ENCODE measurements around the gene RNF112.

RNF112 gene

DNA sequence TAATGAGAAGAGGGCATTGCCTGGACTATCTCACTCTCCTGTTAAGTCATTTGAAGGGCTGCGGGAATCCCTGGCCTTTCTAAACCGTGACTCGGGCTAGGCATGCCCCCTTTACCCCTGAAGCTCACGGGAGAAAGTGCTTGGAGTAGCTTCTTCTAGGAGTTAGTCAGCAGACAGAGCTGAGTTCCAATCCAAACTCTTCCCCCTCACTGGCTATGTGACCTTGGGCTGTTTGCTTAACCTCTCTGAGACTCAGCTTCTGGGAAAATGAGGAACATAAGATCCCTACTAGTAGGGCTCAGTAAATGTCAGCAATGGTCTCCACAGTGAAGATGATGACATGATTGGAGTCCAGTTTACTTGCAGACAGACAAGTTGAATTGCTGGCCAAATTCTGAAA is 42.8 kb upstream of the RNF112 start:
- Histone ChIP-seq H3K27ac (no peak overlapping the region), H3K4me3 (ENCODE audit: low read depth, low read length) (no peak overlapping the region), H3K27me3 (replicated peaks) (no peaks in the 10 kb centered on the region), H3K36me3 (replicated peaks) (no peaks in the 10 kb centered on the region)
- no peak for DNase-seq
- TF ChIP-seq, protein P1, sequence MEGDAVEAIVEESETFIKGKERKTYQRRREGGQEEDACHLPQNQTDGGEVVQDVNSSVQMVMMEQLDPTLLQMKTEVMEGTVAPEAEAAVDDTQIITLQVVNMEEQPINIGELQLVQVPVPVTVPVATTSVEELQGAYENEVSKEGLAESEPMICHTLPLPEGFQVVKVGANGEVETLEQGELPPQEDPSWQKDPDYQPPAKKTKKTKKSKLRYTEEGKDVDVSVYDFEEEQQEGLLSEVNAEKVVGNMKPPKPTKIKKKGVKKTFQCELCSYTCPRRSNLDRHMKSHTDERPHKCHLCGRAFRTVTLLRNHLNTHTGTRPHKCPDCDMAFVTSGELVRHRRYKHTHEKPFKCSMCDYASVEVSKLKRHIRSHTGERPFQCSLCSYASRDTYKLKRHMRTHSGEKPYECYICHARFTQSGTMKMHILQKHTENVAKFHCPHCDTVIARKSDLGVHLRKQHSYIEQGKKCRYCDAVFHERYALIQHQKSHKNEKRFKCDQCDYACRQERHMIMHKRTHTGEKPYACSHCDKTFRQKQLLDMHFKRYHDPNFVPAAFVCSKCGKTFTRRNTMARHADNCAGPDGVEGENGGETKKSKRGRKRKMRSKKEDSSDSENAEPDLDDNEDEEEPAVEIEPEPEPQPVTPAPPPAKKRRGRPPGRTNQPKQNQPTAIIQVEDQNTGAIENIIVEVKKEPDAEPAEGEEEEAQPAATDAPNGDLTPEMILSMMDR (IDR thresholded peaks at IDR 0.05; ENCODE audit: low read depth, low read length, missing control alignments), result no peak
- in situ Hi-C loops (cut with HindIII; ENCODE audit: low pct_ligation_motif_present, low sequenced_read_pairs), result loop anchor here (10.0 kb wide), 1 partner anchor 397 kb away; no protein-coding TSS in a partner anchor

DNA sequence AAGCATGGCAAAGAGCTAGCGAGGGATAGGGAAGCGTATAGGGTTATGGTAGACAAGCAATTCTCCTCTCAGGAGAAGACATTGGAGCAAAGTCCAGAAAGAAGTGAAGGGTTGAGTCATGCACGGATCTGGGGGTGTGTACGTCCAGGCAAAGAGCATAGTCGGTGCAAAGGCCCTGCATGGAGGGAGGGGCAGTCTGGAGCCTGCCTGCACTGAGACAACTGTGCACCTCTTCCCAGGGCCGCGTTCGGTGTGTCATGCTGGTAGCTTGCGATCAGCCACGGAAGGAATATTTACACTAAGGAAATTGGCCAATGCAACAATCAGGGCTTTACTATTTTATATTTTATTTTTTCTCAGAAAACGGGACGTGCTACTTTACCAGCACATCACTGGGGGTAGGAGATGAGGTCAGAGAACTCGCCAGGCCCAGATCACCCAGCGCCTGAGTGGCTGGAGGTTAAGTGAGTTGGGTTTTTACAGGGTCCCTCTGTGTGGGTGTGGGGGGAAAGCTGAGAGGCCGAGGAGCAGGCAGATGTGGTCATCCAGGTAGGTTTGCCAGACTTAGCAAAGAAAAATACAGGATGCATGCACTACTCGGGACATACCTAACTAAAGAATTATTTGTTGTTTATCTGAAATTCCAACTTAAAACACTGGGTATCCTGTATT is 41.8 kb upstream of the RNF112 start:
- Histone ChIP-seq H3K4me3 (ENCODE audit: low read depth, low read length) (no peak overlapping the region), H3K27me3 (replicated peaks) (no peaks in the 10 kb centered on the region), H3K27ac (no peak overlapping the region), H3K36me3 (replicated peaks) (no peaks in the 10 kb centered on the region)
- in situ Hi-C loops (cut with HindIII; ENCODE audit: low pct_ligation_motif_present, low sequenced_read_pairs), result loop anchor here (10.0 kb wide), 1 partner anchor 396 kb away; no protein-coding TSS in a partner anchor
- DNase-seq, result no peak
- TF ChIP-seq, protein P1 (IDR thresholded peaks at IDR 0.05; ENCODE audit: low read depth, low read length, missing control alignments), result no peak

DNA sequence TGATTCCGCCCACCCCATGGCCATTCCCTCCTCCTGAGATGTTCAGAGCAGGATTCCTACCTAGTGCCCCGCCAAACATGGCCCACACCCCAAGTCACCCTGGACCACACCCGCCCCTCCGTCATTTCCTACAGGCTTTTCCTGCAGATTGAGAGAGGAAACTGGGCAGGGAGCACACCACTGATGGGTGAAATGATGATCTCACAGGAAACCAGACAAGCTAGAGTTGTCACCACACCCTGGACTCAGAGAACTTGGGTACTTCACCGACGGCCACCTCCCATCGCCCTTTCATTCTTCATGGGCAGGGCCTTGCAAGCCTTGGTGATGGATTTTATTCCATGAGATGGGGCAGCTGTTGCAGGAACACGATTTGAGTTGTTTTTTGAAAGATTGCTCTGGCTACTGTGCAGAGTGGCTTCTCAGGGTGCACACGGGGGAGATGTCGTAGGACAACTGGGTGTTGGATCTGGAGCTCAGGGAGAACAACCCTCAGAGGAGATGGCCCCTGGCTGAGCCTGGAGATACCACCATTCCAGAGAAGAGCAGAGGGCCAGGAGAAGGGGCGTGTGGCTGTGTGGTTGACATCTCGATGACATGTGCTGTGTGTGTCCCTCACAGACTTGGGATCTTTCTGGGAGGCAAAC is 41.1 kb upstream of the RNF112 start:
- no peak overlapping the region for H3K27ac ChIP-seq
- no peaks in the 10 kb centered on the region for H3K27me3 ChIP-seq (replicated peaks)
- in situ Hi-C loops (cut with HindIII; ENCODE audit: low pct_ligation_motif_present, low sequenced_read_pairs), result loop anchor here (10.0 kb wide), 1 partner anchor 395 kb away; no protein-coding TSS in a partner anchor
- no peak for DNase-seq
- TF ChIP-seq, protein P1 (IDR thresholded peaks at IDR 0.05; ENCODE audit: low read depth, low read length, missing control alignments), result no peak
- H3K4me3 ChIP-seq (ENCODE audit: low read depth, low read length), result no peak overlapping the region
- H3K36me3 ChIP-seq (replicated peaks), result no peaks in the 10 kb centered on the region

DNA sequence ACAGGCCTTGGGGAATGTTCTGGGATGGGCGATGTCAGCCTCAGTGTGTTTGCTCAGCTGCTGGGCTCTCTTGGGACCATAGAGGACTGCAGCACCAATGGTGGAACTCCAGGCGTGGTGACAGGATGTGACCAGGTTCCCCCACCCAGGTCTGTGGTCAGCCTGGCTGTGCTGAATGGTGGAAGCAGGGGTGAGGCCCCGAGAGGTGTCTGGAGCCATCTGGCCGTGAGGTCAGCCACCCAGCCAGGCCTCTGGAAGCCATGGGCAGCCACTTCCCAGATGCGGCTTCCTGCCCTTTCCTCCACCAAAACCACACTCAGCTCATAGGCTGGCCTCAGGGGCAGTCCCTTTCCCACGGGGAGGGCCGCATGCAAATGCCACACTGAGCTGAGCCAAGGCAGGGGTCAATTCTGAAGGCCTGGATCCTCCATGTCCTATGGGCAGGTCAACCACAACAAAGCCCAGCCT is 40.5 kb upstream of the RNF112 start:
- H3K36me3 ChIP-seq (replicated peaks), result no peaks in the 10 kb centered on the region
- no peak overlapping the region for H3K4me3 ChIP-seq (ENCODE audit: low read depth, low read length)
- no peak overlapping the region for H3K27ac ChIP-seq
- DNase-seq, result no peak
- TF ChIP-seq, protein P1 (IDR thresholded peaks at IDR 0.05; ENCODE audit: low read depth, low read length, missing control alignments), result no peak
- in situ Hi-C loops (cut with HindIII; ENCODE audit: low pct_ligation_motif_present, low sequenced_read_pairs), result no loop called here
- no peaks in the 10 kb centered on the region for H3K27me3 ChIP-seq (replicated peaks)

DNA sequence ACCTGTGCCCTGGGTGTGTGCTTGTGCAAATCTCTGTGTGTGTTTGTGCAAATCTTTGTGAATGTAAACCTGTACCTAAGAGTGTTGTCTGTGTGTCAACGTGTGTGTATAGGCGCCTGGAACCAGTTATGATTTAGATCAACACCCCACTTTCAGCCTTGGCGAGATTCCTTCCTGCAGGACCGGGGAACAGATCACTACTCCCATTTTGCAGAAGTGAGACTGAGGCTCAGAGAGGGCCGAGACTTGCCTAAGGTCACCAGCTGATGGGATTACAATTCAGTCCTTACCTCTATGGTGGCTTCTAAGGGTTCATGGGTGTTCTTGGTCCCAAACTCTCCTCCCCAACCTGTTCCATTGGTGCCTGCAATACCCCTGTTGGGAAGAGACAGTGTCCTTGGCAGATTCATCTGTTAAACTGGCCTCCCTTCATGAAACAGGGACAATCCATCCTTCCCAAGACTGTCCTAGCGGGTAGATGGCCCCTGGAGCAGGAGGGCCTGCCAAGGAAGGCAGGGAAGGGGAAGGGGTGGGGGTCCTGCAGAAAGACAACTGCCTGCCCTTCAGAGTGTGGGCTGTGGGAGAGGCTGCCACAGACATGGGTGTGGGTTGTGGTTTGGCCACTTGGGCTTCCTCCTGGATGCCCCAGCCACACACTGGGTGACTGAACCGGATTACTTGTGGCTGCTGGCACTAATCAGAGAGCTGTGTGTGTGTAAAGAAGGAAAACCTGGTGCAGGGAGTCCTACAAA is 39.6 kb upstream of the RNF112 start:
- no peak for DNase-seq
- Histone ChIP-seq H3K4me3 (ENCODE audit: low read depth, low read length) (no peak overlapping the region), H3K27ac (no peak overlapping the region)

More for the DNA sequence above, 39.6 kb upstream of the RNF112 start:
- no peaks in the 10 kb centered on the region for H3K36me3 ChIP-seq (replicated peaks)
- TF ChIP-seq, protein P1 (IDR thresholded peaks at IDR 0.05; ENCODE audit: low read depth, low read length, missing control alignments), result no peak
- H3K27me3 ChIP-seq (replicated peaks), result no peaks in the 10 kb centered on the region
- in situ Hi-C loops (cut with HindIII; ENCODE audit: low pct_ligation_motif_present, low sequenced_read_pairs), result no loop called here

Measured in brain microvascular endothelial cell (primary cell).